Omental fat pad (tissue), 4 donors: Measurements from ENCODE around the gene SOX12. TPM values are rescaled to one million over a fixed set of nuclear protein-coding genes. Genes with fewer than 3 reads are reported as not detected.
"Not testable (repeated sequence)": the region's sequence is repeated elsewhere in the genome, so short reads cannot be mapped to it uniquely, and the experiment has no call there.

Experiments
- ATAC-seq: fragments of 150-250 bp; one replicate; pipeline ENCODE4 v1.9.1; 2016; ENCODE audit warnings: mild to moderate bottlenecking, moderate library complexity; ENCODE audit not compliant: low FRiP score
- DNase-seq: peaks from one replicate; pipeline ENCODE4 v3.0.0-alpha.2; 2019; ENCODE audit warnings: low spot score
- total RNA-seq, 4 donors: library from RNA; depleted of rRNA; stranded (reverse); fragments of >200 nt; gene quantifications; one replicate each; pipeline ENCODE4 v1.1.0, GENCODE V29; 2016
- TF ChIP-seq, protein P1 (sequence below), 3 donors: fragments of 450-650 bp; IDR thresholded peaks; one replicate each; pipeline ENCODE4 v1.5.1; 2016 to 2017; ENCODE audit warnings: antibody characterized with exemption in 3 of 3, mild to moderate bottlenecking in 3 of 3, moderate library complexity in 2 of 3

The SOX12 gene
- total RNA-seq, 4 donors from 2014 or later, result 2.0 to 3.3 (median 2.5) TPM

DNA sequence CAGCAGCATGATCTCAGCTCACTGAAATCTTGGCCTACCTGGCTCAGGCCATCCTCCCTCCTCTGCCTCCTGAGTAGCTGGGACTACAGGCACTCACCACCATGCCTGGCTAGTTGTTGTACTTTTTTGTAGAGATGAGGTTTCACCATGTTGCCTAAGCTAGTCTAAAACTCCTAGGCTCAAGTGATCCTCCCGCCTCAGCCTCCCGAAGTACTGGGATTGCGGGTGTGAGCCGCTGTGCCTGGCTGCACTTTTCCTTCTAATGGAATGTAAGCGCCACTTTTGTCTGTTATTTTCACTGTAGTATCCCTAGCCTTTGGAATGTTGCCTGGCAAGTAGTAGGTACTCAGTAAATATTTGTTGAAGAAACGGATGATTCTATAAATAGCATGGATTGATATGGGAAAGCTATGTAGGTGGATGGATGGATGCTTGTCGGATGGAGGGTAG lies 44.8 kb downstream of the SOX12 start:
- ATAC-seq, result no peak
- TF ChIP-seq, protein P1, sequence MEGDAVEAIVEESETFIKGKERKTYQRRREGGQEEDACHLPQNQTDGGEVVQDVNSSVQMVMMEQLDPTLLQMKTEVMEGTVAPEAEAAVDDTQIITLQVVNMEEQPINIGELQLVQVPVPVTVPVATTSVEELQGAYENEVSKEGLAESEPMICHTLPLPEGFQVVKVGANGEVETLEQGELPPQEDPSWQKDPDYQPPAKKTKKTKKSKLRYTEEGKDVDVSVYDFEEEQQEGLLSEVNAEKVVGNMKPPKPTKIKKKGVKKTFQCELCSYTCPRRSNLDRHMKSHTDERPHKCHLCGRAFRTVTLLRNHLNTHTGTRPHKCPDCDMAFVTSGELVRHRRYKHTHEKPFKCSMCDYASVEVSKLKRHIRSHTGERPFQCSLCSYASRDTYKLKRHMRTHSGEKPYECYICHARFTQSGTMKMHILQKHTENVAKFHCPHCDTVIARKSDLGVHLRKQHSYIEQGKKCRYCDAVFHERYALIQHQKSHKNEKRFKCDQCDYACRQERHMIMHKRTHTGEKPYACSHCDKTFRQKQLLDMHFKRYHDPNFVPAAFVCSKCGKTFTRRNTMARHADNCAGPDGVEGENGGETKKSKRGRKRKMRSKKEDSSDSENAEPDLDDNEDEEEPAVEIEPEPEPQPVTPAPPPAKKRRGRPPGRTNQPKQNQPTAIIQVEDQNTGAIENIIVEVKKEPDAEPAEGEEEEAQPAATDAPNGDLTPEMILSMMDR (IDR thresholded peaks at IDR 0.05), result no peak
- no peak for DNase-seq

DNA sequence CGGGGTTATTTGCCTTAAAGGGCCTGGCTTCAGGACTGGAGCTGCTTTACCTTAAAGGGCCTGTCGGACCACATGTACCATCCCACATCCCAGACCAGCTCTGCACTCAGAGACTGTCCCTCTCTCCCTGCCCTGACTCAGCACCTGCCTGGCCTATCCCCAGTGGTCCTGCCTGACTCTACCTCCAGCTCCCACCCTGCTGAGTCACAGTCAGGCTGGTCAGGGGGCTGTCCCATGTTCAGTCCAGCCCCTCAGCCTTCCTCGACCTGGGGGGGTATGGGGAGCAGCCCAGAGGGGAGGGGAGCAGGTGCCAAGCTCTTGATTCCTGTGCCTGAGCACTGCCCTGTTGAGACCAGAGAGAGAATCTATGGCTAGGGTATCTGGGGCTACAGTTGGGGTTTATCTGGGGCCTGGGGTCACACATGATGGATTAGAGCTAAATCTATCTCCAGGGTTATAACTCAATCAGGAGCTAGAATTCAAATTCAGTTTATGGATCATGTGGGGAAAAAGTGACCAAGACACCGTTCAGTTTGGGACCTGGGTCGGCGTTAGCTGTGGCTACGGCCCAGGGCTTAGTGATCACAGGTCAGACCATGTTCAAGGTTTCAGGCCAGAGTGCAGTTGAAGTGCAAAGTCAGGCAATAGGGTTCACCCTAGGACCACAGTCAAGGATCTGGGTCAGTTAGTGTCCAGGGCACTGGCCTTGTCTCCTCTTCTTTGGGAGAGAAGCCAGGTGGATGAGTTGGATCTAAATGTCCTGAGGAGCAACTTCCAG lies 45.8 kb downstream of the SOX12 start:
- ATAC-seq (no peak), DNase-seq (no peak)
- TF ChIP-seq, protein P1 (IDR thresholded peaks at IDR 0.05), result no peak

DNA sequence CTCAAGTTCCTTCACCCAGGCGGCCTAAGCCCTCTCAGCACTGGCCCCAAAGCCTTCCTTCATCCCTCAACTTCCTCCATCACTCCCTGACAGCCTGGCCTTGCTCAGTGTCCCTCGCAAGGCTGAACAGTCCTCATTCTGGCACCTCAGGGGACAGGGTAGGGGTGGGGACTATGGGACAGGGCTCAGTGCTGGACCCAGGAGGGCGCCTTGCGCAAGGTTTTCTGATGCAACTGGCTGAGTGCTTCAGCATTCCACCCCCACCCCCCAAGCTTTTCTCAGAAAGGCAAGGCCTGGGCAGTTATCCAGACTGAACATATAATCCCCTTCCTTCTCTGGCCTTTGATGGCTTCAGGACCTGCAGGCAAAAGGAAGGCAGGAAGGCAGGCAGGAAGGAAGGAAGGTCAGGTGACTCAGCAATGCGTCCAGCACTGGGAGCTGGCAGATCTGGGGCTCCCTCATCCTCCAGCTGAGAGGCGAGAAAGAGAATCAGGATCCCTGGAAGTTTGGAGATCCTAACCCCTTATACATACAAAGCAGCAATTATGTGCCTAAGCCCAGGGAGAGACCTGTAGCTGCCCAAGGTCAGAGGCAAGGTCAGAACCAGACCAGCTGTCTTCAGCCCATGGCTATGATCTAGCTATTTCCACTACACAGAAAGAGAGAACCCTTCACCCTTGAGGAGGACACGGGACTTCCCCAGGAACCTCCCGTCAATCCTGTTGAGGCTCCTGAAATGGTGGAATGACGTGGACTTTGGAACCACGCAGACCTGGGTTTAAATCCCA lies 46.6 kb downstream of the SOX12 start:
- ATAC-seq (peak; percentile 65), DNase-seq (peak; percentile 49)
- TF ChIP-seq, protein P1 (IDR thresholded peaks at IDR 0.05), result no peak

DNA sequence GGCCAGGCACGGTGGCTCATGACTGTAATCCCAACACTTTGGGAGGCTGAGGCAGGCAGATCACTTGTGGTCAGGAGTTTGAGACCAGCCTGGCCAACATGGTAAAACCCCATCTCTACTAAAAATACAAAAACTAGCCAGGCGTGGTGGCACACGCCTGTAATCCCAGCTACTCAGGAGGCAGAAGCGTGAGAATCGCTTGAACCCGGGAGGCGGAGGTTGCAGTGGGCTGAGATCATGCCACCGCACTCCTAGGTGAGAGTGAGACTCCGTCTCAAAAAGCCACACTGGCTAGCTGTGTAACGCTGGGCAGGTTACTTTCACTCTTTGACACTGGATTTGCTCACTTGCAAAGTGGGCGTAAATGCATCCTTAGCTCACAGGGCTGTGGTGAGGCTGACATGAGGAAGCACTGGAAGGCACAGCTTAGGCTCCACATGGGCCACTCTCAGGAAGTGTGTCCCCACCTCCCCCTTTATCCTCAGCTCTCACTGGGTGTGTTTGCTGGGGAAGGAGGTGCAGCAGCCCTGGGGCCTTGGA lies 47.3 kb downstream of the SOX12 start:
- not testable (repeated sequence) for DNase-seq, ATAC-seq

DNA sequence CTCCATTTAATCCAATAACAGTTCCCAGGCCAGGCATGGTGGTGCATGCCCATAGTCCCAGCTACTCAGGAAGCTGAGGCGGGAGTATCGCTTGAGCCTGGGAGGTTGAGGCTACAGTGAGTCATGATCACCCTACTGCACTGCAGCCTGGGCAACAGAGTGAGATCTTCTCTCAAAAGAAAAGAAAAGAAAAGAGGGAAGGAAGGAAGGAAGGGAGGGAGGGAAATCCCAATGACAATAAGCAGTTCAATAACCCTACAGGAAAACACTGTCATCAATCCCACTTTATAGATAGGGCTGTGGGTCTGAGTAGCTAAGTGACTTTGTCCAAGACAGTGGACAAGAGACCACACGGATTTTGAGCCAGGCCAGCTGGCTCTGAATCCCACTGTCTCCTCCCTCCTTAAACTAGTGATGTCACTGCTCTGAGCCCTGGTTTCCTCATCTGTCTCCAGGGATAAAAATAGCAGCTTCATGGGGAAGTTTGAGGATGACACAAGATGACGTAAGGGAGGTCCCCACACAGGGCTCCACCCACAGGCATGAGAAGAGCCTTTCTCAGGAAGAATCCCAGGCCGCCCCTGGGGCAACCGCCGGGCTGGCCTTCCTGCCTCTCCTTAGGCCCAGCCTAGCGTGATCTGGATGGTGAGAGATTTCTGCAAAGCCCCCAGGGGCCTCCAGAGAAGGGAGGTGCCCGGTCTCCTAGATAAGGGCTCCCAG lies 48.0 kb downstream of the SOX12 start:
- ATAC-seq (peak; percentile 37), DNase-seq (no peak)
- TF ChIP-seq, protein P1 (IDR thresholded peaks at IDR 0.05), result no peak

DNA sequence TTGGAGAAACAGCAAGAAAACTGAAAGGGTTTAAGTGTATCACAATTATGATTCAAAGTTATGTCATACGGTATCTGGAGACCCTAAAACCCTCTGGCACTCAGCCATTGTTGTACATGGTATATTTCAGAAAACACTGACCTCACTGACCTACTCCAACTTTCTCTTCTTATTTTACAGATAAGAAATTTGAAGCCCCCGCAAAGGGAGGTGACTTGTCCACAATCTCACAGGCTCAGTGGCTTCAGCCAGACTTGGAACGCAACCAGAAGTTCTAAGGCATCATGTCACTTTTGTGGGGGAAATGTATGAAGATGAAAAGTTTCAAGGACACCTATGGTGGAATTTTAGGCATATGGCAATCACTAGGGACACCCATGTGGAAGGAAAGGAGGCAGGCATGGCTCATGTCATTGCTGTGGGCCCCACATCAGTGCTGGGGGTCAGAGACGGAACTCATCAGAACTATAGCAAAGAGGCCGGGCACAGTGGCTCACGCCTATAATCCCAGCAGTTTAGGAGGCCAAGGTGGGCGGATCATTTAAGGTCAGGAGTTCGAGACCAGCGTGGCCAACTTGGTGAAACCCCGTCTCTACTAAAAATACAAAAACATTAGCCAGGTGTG lies 50.0 kb downstream of the SOX12 start:
- TF ChIP-seq, protein P1 (IDR thresholded peaks at IDR 0.05), result no peak
- DNase-seq (no peak), ATAC-seq (no peak)
